Measurements from ENCODE around the gene EDIL3. TPM values are rescaled to one million over a fixed set of nuclear protein-coding genes. Genes with fewer than 3 reads are reported as not detected.

The EDIL3 gene
- total and polyA plus RNA-seq, 2 of the 13 experiments (the other 11 are each of a cell fraction or from before 2014, with no cell fraction given) = 0.01 TPM; not detected in 1

GRCh38 chr5:83913593-83913992, 471.1 kb downstream of the EDIL3 start:
- in situ Hi-C loops (cut with HindIII; ENCODE audit: extremely low pct_ligation_motif_present, low pct_unique_long_range_greater_than_20kb) = no loop called here
- Histone ChIP-seq H3K27ac (ENCODE audit: extremely low read length, insufficient read depth, low read length) (no peak overlapping the region), H3K27me3 (ENCODE audit: control insufficient read depth in 1 of 2, insufficient read depth in 2 of 2, low read length in 2 of 2) (no peaks in the 10 kb centered on the region), H3K9ac (ENCODE audit: insufficient read depth, low read depth, low read length) (no peak overlapping the region), H2AFZ (ENCODE audit: low read length) (no peak overlapping the region), H3K36me3 (replicated peaks in 1 of 2; ENCODE audit: control insufficient read depth in 1 of 2, insufficient read depth in 2 of 2, low read length in 2 of 2) (no peaks in the 10 kb centered on the region), H4K20me1 (ENCODE audit: insufficient read depth, low read length) (no peaks in the 10 kb centered on the region), H3K4me1 (ENCODE audit: insufficient read depth, low read length) (no peaks in the 10 kb centered on the region), H3K4me3 (replicated peaks in 1 of 3; ENCODE audit: insufficient read depth in 1 of 3, low read depth in 2 of 3, low read length in 3 of 3) (no peak overlapping the region), H3K4me2 (ENCODE audit: low read depth, low read length) (no peak overlapping the region), H3K79me2 (ENCODE audit: insufficient read depth, low read length) (no peaks in the 10 kb centered on the region), H3K9me3 (ENCODE audit: low read length) (no peaks in the 10 kb centered on the region)
- POLR2A ChIA-PET = no interaction called here
- WGBS (ENCODE audit: low lambda C conversion rate) = 3% methylated on average over 1 of the region's 1 CpG
- TF ChIP-seq SRY (CRISPR knock-in tag; IDR thresholded peaks at IDR 0.05) (no peak), HDAC2 (CRISPR knock-in tag; IDR thresholded peaks at IDR 0.05) (no peak), TBX2 (CRISPR knock-in tag; IDR thresholded peaks at IDR 0.05; ENCODE audit: borderline replicate concordance) (no peak), ZNF556 (CRISPR knock-in tag; IDR thresholded peaks at IDR 0.05; ENCODE audit: borderline replicate concordance) (no peak), ZNF773 (CRISPR knock-in tag; IDR thresholded peaks at IDR 0.05; ENCODE audit: borderline replicate concordance) (no peak), HOXA7 (CRISPR knock-in tag; IDR thresholded peaks at IDR 0.05) (no peak), ZBTB14 (CRISPR knock-in tag; IDR thresholded peaks at IDR 0.05) (no peak)
- FAIRE-seq (no peak), ATAC-seq (no peak), DNase-seq (ENCODE audit: low spot score) (no peak)
- CTCF ChIA-PET (ENCODE audit: low intra/inter-chr PET ratio, low total read pairs) = no interaction called here
- intact Hi-C loops (cut with micrococcal nuclease; ENCODE audit: unreplicated experiment) = no loop called here
- no TSS peak for BruUV-seq (replicated peaks)

- FAIRE-seq = no peak
- no TSS peak for BruUV-seq (replicated peaks)
- no peak overlapping the region for H3K27ac ChIP-seq (ENCODE audit: extremely low read length, insufficient read depth, low read length)
- WGBS (ENCODE audit: low lambda C conversion rate) = 0% methylated on average over 2 of the region's 2 CpGs
- no peaks in the 10 kb centered on the region for H3K27me3 ChIP-seq (ENCODE audit: control insufficient read depth in 1 of 2, insufficient read depth in 2 of 2, low read length in 2 of 2)
- intact Hi-C loops (cut with micrococcal nuclease; ENCODE audit: unreplicated experiment) = no loop called here
- no peak overlapping the region for H3K9ac ChIP-seq (ENCODE audit: insufficient read depth, low read depth, low read length)
- H2AFZ ChIP-seq (ENCODE audit: low read length) = no peak overlapping the region
- no peak for DNase-seq (ENCODE audit: low spot score)
- no peaks in the 10 kb centered on the region for H3K4me1 ChIP-seq (ENCODE audit: insufficient read depth, low read length)
- no peaks in the 10 kb centered on the region for H4K20me1 ChIP-seq (ENCODE audit: insufficient read depth, low read length)
- no peak for TF ChIP-seq ZNF841 (CRISPR knock-in tag; IDR thresholded peaks at IDR 0.05; ENCODE audit: borderline replicate concordance)
- H3K4me2 ChIP-seq (ENCODE audit: low read depth, low read length) = no peak overlapping the region
- H3K79me2 ChIP-seq (ENCODE audit: insufficient read depth, low read length) = no peaks in the 10 kb centered on the region
- ATAC-seq = no peak
- H3K36me3 ChIP-seq (replicated peaks in 1 of 2; ENCODE audit: control insufficient read depth in 1 of 2, insufficient read depth in 2 of 2, low read length in 2 of 2) = no peaks in the 10 kb centered on the region
- ChIA-PET CTCF (ENCODE audit: low intra/inter-chr PET ratio, low total read pairs) (no interaction called here), POLR2A (no interaction called here)
- no peaks in the 10 kb centered on the region for H3K9me3 ChIP-seq (ENCODE audit: low read length)
- H3K4me3 ChIP-seq (replicated peaks in 1 of 3; ENCODE audit: insufficient read depth in 1 of 3, low read depth in 2 of 3, low read length in 3 of 3) = no peak overlapping the region
- in situ Hi-C loops (cut with HindIII; ENCODE audit: extremely low pct_ligation_motif_present, low pct_unique_long_range_greater_than_20kb) = no loop called here
Observed at GRCh38 chr5:83911367-83911919, 473.2 kb downstream of the EDIL3 start.

Data from HepG2 (cell line).